GM10248 (cell line): ENCODE results near the gene EPHA6.

Experiments
- CTCF ChIA-PET: fragments of 300-600 bp; sonication (Branson Sonifier 250); formaldehyde crosslinking; extraction: SDS; loops from one replicate; lab custom pipeline; 2021; ENCODE audit warnings: antibody characterized with exemption; lab: Yijun Ruan, JAX
- POLR2A ChIA-PET: fragments of 350-650 bp; sonication (Branson Sonifier 250); formaldehyde crosslinking; extraction: SDS; loops from one replicate; lab custom pipeline; 2020; ENCODE audit warnings: antibody characterized with exemption; lab: Yijun Ruan, JAX
- DNase-seq: peaks from one replicate; pipeline ENCODE4 v3.0.0; 2012; ENCODE audit errors: extremely low spot score
- CTCF ChIP-seq: IDR thresholded peaks from 2 replicates; pipeline ENCODE4 v1.5.1; 2012; ENCODE audit warnings: mild to moderate bottlenecking, low read depth; ENCODE audit errors: extremely low read depth, missing control alignments, control extremely low read depth

Gene EPHA6

GRCh38 chr3:97037294-97037943, 223.0 kb downstream of the EPHA6 start:
- POLR2A ChIA-PET: no interaction called here
- TF ChIP-seq CTCF: no peak
- CTCF ChIA-PET: no interaction called here
- DNase-seq: no peak

DNA sequence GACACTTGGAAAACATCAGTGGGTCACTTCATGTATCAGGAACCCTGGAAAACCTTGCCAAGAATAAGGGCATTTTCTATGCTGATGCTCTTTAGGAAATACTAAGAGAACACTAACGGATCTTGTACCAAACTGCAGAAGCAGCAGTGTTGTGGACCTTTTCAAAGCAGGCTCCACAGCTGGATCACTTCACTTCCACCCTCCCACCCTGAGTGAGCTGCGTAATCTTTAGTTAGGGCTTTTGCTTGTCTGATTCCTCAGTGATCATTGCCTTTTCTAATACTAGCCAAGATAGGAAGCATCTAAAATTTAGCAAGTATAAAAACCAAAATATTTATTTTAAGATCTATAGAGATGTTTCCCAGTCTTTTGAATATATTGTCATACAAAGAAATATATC, 229.0 kb downstream of the EPHA6 start:
- ChIA-PET CTCF (no interaction called here), POLR2A (no interaction called here)
- no peak for DNase-seq
- TF ChIP-seq CTCF: no peak

GRCh38 chr3:97057365-97057764, 243.0 kb downstream of the EPHA6 start:
- no peak for TF ChIP-seq CTCF
- CTCF ChIA-PET: interaction anchor here (2.3 to 2.4 kb wide), 2 partner anchors 10 to 12 kb away, joined by 7 read pairs; no protein-coding TSS in a partner anchor
- POLR2A ChIA-PET: no interaction called here
- no peak for DNase-seq

DNA sequence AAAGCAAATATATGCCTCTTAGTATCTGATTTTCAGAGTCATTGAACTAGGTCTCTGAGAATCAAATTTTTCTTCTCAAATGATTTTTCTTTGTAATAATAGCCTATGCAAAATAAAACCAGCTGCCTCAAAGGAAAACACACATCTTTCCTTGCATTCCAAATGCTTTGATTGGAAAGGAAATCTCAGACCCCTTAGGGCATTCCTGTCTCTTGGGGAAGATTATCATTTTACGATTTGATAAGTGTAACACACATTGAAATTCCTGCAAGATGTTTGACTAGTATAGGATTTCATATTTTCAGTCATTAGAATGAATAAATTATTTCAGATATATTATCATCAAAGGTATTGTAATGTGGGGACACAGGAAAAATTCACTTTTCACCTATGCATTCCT, 244.8 kb downstream of the EPHA6 start:
- TF ChIP-seq CTCF: no peak
- DNase-seq: no peak
- ChIA-PET CTCF (interaction anchor here (2.3 to 2.4 kb wide), 2 partner anchors 11 to 12 kb away, joined by 7 read pairs; no protein-coding TSS in a partner anchor), POLR2A (no interaction called here)

DNA sequence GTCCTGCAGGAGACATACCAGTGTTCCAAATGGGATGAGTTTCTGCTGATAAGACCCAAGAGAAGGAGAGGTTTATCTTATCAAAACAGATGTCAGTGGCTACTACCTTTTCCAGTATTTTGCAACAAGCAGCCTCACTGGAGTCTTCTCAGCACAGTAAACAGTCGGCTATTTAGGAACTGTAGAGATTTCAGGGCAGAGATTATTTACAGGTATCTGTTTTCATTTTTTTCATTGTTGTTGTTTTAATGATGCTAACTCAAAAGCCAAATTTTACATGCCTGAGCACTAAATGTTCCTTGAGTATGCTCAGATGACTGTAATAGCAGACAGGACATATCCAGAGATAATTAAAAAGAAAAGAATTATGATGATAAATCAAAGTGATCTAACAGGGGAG, 252.1 kb downstream of the EPHA6 start:
- DNase-seq: no peak
- no peak for TF ChIP-seq CTCF
- ChIA-PET CTCF (no interaction called here), POLR2A (no interaction called here)

DNA sequence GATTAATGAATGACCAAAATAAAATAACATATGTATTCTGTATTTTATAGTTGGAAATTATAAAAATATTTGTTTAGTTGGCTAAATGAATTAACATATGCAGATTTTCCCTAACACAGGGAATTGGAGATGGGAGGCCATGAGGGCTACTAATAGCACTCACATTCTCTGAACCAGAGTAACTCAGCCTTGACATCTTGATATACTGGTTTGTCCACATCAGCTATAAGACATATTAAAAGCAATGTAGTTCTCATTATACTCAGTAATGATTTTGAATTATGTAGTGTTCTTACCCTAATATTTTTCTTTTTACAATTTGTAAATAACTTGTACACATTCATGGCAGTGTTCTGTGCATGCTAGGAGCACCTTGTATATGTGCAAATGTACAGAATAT, 255.9 kb downstream of the EPHA6 start:
- ChIA-PET CTCF (interaction anchor here (2.0 kb wide), 1 partner anchor 12 kb away, joined by 7 read pairs; no protein-coding TSS in a partner anchor), POLR2A (no interaction called here)
- DNase-seq: no peak
- TF ChIP-seq CTCF: no peak
